ENCODE results near the gene AKNAD1. TPM values are rescaled to one million over a fixed set of nuclear protein-coding genes. Genes with fewer than 3 reads are reported as not detected.
A peak's percentile ranks its signal among the peaks of the same experiment; 100 is the strongest.

AKNAD1 gene
- total RNA-seq (ENCODE audit: low replicate concordance): 0.92 TPM in 1 of 2 replicates, not detected in the other
- long read RNA-seq: 0 reads

- DNase-seq (ENCODE audit: extremely low spot score, unreplicated experiment): no peak
- TF ChIP-seq CTCF (conservative IDR thresholded peaks at IDR 0.05): no peak
- Mint-ChIP-seq H3K27ac (no peak within 1 kb of the TSS), H3K27me3 (no peaks in the 10 kb centered on the region), H3K36me3 (no peaks in the 10 kb centered on the region), H3K4me1 (ENCODE audit: unreplicated experiment) (peaks cover 8% of the 10 kb centered on the region), H3K9me3 (no peaks in the 10 kb centered on the region), H3K4me3 (no peak within 1 kb of the TSS)
Measured at GRCh38 chr1:108856994-108857393, at the start of gene AKNAD1. Gene AKNAD1 (minus strand): TSS chr1:108857094. CDS start chr1:108852664, 4,430 bp downstream.

- H3K36me3 Mint-ChIP-seq: peaks cover 4% of the 10 kb centered on the region
Measured at GRCh38 chr1:108901106-108901505, 44.2 kb upstream of the AKNAD1 start.

GRCh38 chr1:108897865-108898720 lies 41.2 kb upstream of the AKNAD1 start:
- Mint-ChIP-seq H3K27me3 (no peaks in the 10 kb centered on the region), H3K36me3 (peaks cover 4% of the 10 kb centered on the region), H3K9me3 (no peaks in the 10 kb centered on the region), H3K4me3 (no peak overlapping the region), H3K27ac (no peak overlapping the region), H3K4me1 (ENCODE audit: unreplicated experiment) (peaks cover 7% of the 10 kb centered on the region)
- TF ChIP-seq CTCF (conservative IDR thresholded peaks at IDR 0.05): peak; percentile 91
- no peak for DNase-seq (ENCODE audit: extremely low spot score, unreplicated experiment)

More at GRCh38 chr1:108901106-108901505, 44.2 kb upstream of the AKNAD1 start:
- DNase-seq (ENCODE audit: extremely low spot score, unreplicated experiment): no peak
- Mint-ChIP-seq H3K4me1 (ENCODE audit: unreplicated experiment) (peaks cover 4% of the 10 kb centered on the region), H3K4me3 (no peak overlapping the region), H3K27ac (no peak overlapping the region), H3K27me3 (no peaks in the 10 kb centered on the region), H3K9me3 (no peaks in the 10 kb centered on the region)
- no peak for TF ChIP-seq CTCF (conservative IDR thresholded peaks at IDR 0.05)

- Mint-ChIP-seq H3K27ac (no peak overlapping the region), H3K36me3 (peaks cover 4% of the 10 kb centered on the region), H3K4me1 (ENCODE audit: unreplicated experiment) (peaks cover 17% of the 10 kb centered on the region), H3K4me3 (no peak overlapping the region), H3K9me3 (no peaks in the 10 kb centered on the region), H3K27me3 (no peaks in the 10 kb centered on the region)
- DNase-seq (ENCODE audit: extremely low spot score, unreplicated experiment): no peak
- TF ChIP-seq CTCF (conservative IDR thresholded peaks at IDR 0.05): no peak
Measured at GRCh38 chr1:108896146-108897145, 39.6 kb upstream of the AKNAD1 start.

GRCh38 chr1:108893141-108893530 lies 36.2 kb upstream of the AKNAD1 start:
- DNase-seq (ENCODE audit: extremely low spot score, unreplicated experiment): no peak
- no peak overlapping the region for H3K27ac Mint-ChIP-seq
- peaks cover 3% of the 10 kb centered on the region for H3K36me3 Mint-ChIP-seq
- no peak for TF ChIP-seq CTCF (conservative IDR thresholded peaks at IDR 0.05)
- no peaks in the 10 kb centered on the region for H3K27me3 Mint-ChIP-seq
- no peak overlapping the region for H3K4me3 Mint-ChIP-seq
- H3K9me3 Mint-ChIP-seq: no peaks in the 10 kb centered on the region
- H3K4me1 Mint-ChIP-seq (ENCODE audit: unreplicated experiment): peaks cover 31% of the 10 kb centered on the region

Data from type B pancreatic cell (in vitro differentiated cells).